Activated CD4-positive, alpha-beta memory T cell treated with anti-CD3 and anti-CD28 coated beads for 36 hours (primary cell): ENCODE data around the gene CEP152. TPM values are rescaled to one million over a fixed set of nuclear protein-coding genes. Genes with fewer than 3 reads are reported as not detected.

Experiments
- CTCF ChIA-PET: fragments of 350-600 bp; sonication (Branson Sonifier 250); formaldehyde crosslinking; loops from one replicate; lab custom pipeline; 2021; ENCODE audit warnings: antibody characterized with exemption, inconsistent platforms; lab: Charles Lee
- POLR2A ChIA-PET: fragments of 350-600 bp; sonication (Branson Sonifier 250); formaldehyde crosslinking; loops from one replicate; lab custom pipeline; 2021; ENCODE audit warnings: antibody characterized with exemption; lab: Charles Lee
- DNase-seq: peaks from one replicate; pipeline ENCODE4 v3.0.0-alpha.2; 2020
- H3K27ac Mint-ChIP-seq: one replicate; pipeline ENCODE4 v1.8.0; 2021; ENCODE audit warnings: mixed read lengths
- H3K27me3 Mint-ChIP-seq: one replicate; pipeline ENCODE4 v1.8.0; 2021; ENCODE audit warnings: mixed read lengths
- H3K36me3 Mint-ChIP-seq: one replicate; pipeline ENCODE4 v1.8.0; 2021; ENCODE audit warnings: mixed read lengths
- H3K4me1 Mint-ChIP-seq: one replicate; pipeline ENCODE4 v1.8.0; 2021; ENCODE audit warnings: low read depth, mixed read lengths
- H3K4me3 Mint-ChIP-seq: one replicate; pipeline ENCODE4 v1.8.0; 2021; ENCODE audit warnings: mild to moderate bottlenecking, mixed read lengths
- H3K9me3 Mint-ChIP-seq: one replicate; pipeline ENCODE4 v1.8.0; 2021; ENCODE audit warnings: mixed read lengths
- intact Hi-C: fragments of 100-400 bp; cut with micrococcal nuclease; formaldehyde crosslinking; loops from one replicate; pipeline ENCODE4 v1.15.1; 2023
- total RNA-seq, 2 experiments: library from RNA; stranded (reverse); gene quantifications; one replicate each; pipeline ENCODE4 v1.2.3, GENCODE V29; 2021

CEP152 gene
- total RNA-seq, 2 experiments from 2014 or later = 36.1 to 39.4 TPM

DNA sequence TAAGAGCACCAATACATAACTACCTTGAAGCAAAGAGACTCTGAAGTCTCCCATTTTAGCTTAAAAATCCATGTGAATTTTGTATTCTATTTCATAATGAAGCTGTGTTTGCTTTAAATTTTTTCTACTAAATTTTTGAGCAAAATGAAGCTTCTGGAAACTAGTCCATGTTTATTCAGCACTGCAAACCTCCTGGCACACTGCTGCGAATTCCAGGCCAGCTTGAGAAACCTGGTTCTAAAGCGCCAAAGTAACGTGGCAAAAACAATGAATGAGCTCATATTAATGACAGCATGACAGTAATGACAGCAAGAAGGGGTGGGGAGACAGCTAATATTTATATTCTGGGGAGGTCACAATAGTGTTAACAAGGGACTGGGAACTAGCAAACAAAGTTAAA lies 25.7 kb downstream of the CEP152 start:
- CTCF ChIA-PET = interaction anchor here (0.7 kb wide), 1 partner anchor 8 kb away, joined by 3 read pairs; no protein-coding TSS in a partner anchor

DNA sequence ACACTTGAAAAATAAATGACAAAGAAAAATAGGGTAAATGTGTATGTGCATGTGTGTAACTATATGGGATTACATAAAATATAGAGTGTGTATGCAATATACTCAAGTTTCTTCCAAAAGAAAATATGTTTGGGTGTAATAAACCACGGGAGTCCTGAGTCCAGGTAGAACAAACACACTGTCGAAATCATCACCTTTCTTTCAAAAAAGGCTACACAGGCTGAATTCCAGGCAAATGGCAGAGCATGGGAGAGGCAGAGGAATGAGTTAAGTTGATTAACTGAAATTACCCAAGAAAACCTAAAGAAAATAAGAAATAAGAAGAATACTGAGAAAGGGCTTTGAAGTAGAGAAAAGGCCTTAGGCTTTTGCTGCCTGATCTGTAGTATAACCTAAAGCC lies 26.1 kb downstream of the CEP152 start:
- ChIA-PET CTCF (no interaction called here), POLR2A (no interaction called here)
- no peak for DNase-seq
- no peaks in the 10 kb centered on the region for H3K27me3 Mint-ChIP-seq
- H3K9me3 Mint-ChIP-seq = no peaks in the 10 kb centered on the region
- no peak overlapping the region for H3K4me3 Mint-ChIP-seq
- intact Hi-C loops = no loop called here
- no peaks in the 10 kb centered on the region for H3K4me1 Mint-ChIP-seq
- H3K27ac Mint-ChIP-seq = no peak overlapping the region
- H3K36me3 Mint-ChIP-seq = peaks cover 59% of the 10 kb centered on the region

More for the DNA sequence above, 25.7 kb downstream of the CEP152 start:
- Mint-ChIP-seq H3K36me3 (peaks cover 57% of the 10 kb centered on the region), H3K4me3 (no peak overlapping the region), H3K9me3 (no peaks in the 10 kb centered on the region), H3K4me1 (no peaks in the 10 kb centered on the region), H3K27me3 (no peaks in the 10 kb centered on the region), H3K27ac (no peak overlapping the region)
- intact Hi-C loops = no loop called here
- POLR2A ChIA-PET = no interaction called here
- no peak for DNase-seq

DNA sequence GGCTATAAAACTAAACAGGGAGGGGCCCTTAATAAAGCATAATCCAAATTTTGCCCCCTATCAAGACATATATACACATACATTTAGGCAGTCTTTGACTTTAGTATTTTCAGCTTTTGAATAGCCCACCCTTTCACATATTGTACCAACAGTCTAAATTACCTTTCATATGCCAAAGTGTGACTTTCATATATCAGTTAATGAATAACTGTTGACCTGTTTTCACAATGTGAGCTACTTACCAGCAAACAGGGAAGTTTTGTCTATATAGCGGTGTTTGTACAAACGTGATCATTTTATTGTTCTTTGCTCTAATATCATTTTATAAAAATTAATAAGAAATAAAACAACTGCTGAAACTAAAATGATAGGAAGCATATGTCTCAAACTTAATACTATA lies 28.0 kb downstream of the CEP152 start:
- peaks cover 48% of the 10 kb centered on the region for H3K36me3 Mint-ChIP-seq
- no peaks in the 10 kb centered on the region for H3K9me3 Mint-ChIP-seq
- no peak for DNase-seq
- no peaks in the 10 kb centered on the region for H3K27me3 Mint-ChIP-seq
- H3K4me1 Mint-ChIP-seq = no peaks in the 10 kb centered on the region
- no peak overlapping the region for H3K27ac Mint-ChIP-seq
- ChIA-PET CTCF (no interaction called here), POLR2A (no interaction called here)
- intact Hi-C loops = no loop called here
- H3K4me3 Mint-ChIP-seq = no peak overlapping the region

DNA sequence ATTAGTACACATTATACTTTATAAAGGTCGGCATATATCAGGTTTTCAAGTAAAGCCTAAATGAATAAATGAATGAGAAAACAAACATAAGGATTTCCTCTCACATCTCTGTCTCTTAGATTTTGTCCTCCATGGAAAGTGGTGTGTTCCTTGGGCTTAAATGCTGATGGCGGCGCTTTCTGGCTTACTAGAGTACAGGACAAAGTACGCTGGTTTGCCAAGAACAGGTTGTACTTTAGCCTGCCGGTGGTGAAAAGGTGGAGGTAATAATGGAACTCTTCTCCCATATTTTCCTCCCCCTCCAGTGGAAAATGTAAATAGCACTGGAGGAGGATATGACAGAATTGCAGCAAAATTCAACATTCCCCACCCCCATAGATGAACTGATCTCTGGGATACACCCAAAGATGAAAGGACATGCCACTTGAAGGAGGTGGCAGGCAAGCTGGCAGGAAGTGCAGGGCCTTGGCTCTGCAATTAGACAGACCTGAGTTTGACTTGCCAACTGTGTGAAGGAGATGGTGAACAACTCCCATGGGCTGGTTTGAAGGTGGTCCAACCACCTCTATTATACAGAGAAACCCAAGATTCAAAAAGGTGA lies 29.3 kb downstream of the CEP152 start:
- ChIA-PET CTCF (no interaction called here), POLR2A (no interaction called here)
- peaks cover 51% of the 10 kb centered on the region for H3K36me3 Mint-ChIP-seq
- H3K27ac Mint-ChIP-seq = no peak overlapping the region
- H3K4me1 Mint-ChIP-seq = no peaks in the 10 kb centered on the region
- no peaks in the 10 kb centered on the region for H3K27me3 Mint-ChIP-seq
- intact Hi-C loops = no loop called here
- no peak for DNase-seq
- H3K9me3 Mint-ChIP-seq = no peaks in the 10 kb centered on the region
- no peak overlapping the region for H3K4me3 Mint-ChIP-seq

DNA sequence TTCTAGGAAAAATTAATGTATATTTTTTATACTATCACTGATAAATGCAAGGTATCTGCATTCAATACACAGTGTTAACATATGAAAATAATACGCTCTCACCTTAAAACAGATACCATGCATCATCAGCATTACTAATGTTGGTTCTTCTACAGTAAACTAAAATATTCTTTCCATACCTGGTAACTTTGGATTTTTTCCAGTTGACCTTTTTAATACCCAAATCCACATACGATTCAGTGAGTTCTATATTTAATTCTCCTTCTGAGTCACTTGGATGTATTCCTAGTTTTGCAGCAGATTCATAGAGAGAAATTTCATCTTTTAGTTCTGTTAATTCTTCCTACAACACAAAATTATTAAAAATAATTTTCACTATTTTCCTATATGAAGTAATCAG lies 29.9 kb downstream of the CEP152 start:
- Mint-ChIP-seq H3K27ac (no peak overlapping the region), H3K9me3 (no peaks in the 10 kb centered on the region), H3K36me3 (peaks cover 49% of the 10 kb centered on the region), H3K4me1 (no peaks in the 10 kb centered on the region), H3K4me3 (no peak overlapping the region), H3K27me3 (no peaks in the 10 kb centered on the region)
- no peak for DNase-seq
- POLR2A ChIA-PET = no interaction called here
- intact Hi-C loops = no loop called here
- CTCF ChIA-PET = no interaction called here

DNA sequence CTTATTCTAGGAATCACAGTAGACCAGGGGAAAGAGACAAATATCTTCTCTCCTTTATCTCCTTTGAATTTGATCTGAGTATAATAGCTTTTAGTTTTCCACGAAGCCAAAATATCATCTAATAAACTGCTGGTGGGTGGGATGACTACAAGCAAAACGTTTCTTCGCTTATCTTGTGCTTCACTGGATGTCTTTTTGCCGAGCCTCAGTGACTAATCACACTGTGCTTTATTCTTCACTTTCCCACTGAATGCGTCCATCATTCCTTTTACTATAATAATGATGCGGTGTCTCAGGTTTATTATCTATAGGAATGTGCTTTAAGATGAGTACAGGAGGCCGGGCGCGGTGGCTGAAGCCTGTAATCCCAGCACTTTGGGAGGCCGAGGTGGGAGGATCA lies 32.5 kb downstream of the CEP152 start:
- Mint-ChIP-seq H3K4me3 (no peak overlapping the region), H3K9me3 (peaks cover 12% of the 10 kb centered on the region), H3K27me3 (no peaks in the 10 kb centered on the region), H3K27ac (no peak overlapping the region), H3K36me3 (peaks cover 56% of the 10 kb centered on the region), H3K4me1 (peaks cover 3% of the 10 kb centered on the region)
- ChIA-PET POLR2A (no interaction called here), CTCF (interaction anchor here (0.6 kb wide), 1 partner anchor 12 kb away, joined by 4 read pairs; no protein-coding TSS in a partner anchor)
- intact Hi-C loops = no loop called here
- DNase-seq = no peak

DNA sequence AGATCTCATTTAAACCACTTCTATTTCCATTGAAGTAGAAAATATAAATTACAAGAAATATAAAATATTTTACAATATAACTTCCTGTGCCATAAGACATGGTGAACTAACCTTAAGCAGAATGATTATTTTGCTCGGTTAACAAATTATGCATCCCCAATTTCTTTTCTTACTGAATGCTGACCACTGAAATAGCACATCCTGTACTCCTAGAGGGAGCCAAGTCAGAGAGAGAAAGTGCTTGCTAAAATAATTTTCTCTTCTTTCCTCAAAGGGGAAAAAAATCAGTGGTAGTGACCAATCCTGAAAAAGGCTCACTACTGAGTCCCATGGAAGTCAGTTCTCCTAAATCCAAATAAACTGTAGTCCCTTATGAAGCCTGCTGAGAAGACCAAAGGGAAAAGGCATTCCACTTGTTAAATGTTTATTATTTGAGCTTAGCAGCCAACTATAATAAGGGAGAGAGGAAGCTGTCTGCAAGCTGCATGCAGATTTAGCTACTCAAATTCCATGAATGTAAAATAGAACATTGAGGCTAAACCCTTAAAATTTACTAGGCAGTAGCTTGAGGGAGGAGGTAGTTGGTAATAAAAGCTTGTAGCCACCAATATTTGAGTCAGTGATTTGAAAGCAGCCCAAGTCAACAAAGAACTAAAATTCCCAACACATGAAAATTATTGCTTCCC lies 33.1 kb downstream of the CEP152 start:
- H3K27ac Mint-ChIP-seq = no peak overlapping the region
- H3K4me3 Mint-ChIP-seq = no peak overlapping the region
- intact Hi-C loops = no loop called here
- ChIA-PET CTCF (interaction anchor here (0.6 kb wide), 2 partner anchors 8 to 12 kb away, joined by 3 to 4 read pairs; no protein-coding TSS in a partner anchor), POLR2A (no interaction called here)
- peaks cover 3% of the 10 kb centered on the region for H3K4me1 Mint-ChIP-seq
- peaks cover 12% of the 10 kb centered on the region for H3K9me3 Mint-ChIP-seq
- H3K27me3 Mint-ChIP-seq = no peaks in the 10 kb centered on the region
- DNase-seq = no peak
- H3K36me3 Mint-ChIP-seq = peaks cover 58% of the 10 kb centered on the region

DNA sequence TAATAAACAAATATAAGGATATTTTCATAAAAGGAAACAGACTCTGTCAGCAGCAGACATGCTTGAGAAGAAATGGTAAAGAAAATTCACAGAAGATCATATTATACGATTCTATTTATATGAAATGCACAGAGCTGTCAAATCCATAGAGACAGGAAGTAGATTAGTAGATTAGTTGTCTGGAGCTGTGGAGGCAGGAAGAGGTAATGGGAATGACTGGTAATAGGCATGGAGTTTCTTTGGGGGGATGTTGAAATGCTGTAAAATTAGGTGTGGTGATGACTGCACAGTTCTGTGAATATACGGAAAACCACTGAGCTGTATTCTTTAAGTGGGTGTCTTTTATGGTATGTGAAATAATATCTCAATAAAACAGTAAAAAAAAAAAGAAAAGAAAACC lies 35.3 kb downstream of the CEP152 start:
- Mint-ChIP-seq H3K4me3 (no peak overlapping the region), H3K9me3 (peaks cover 12% of the 10 kb centered on the region), H3K36me3 (peaks cover 55% of the 10 kb centered on the region), H3K4me1 (peaks cover 5% of the 10 kb centered on the region), H3K27ac (no peak overlapping the region), H3K27me3 (no peaks in the 10 kb centered on the region)
- intact Hi-C loops = no loop called here
- ChIA-PET CTCF (no interaction called here), POLR2A (interaction anchor here (0.9 kb wide), 1 partner anchor 35 kb away, joined by 4 read pairs; the partner anchor contains the start of gene CEP152)
- no peak for DNase-seq

DNA sequence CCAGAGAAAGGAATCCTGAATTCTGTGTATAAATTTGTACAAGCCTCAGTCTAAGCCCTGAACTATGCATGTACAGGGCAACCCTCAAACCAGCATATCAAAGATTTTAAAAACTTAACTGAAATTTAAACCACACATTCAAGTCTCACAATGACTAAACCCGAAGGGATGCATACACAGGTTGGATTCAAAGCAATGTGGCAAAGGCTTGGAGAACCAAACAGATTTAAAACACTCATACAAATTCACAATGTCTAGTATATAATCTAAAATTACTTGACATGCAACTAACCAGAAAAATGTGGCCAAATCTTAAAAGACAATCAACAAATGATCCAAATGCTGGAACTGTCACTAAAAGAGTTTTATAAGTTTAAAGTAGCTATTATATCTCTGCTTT lies 36.4 kb downstream of the CEP152 start:
- no peaks in the 10 kb centered on the region for H3K27me3 Mint-ChIP-seq
- POLR2A ChIA-PET = no interaction called here
- H3K27ac Mint-ChIP-seq = no peak overlapping the region
- DNase-seq = no peak
- intact Hi-C loops = no loop called here
- peaks cover 12% of the 10 kb centered on the region for H3K9me3 Mint-ChIP-seq
- peaks cover 54% of the 10 kb centered on the region for H3K36me3 Mint-ChIP-seq
- CTCF ChIA-PET = no interaction called here
- peaks cover 5% of the 10 kb centered on the region for H3K4me1 Mint-ChIP-seq
- no peak overlapping the region for H3K4me3 Mint-ChIP-seq

DNA sequence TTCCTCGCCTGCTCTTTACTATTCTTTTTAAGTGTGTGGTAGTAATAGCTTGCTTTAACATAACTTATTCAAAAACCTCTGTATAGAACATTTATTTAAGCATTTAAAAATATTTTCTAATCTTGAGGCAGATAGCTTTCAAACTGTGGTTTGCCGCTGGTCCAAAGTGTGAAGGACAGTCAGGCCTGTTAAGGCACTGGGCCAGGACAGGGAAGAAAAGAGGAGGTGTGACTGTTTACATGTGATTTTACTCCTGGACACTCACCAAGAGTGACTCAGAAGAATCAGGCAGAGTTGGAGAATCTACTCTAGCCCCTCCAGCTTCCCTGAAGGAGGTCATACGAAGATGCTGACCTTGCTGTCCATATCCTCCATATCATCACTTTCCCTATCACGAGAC lies 44.7 kb downstream of the CEP152 start:
- ChIA-PET CTCF (no interaction called here), POLR2A (no interaction called here)
- no peak for DNase-seq
- Mint-ChIP-seq H3K4me1 (peaks cover 2% of the 10 kb centered on the region), H3K27ac (no peak overlapping the region), H3K36me3 (peaks cover 65% of the 10 kb centered on the region), H3K9me3 (no peaks in the 10 kb centered on the region), H3K27me3 (no peaks in the 10 kb centered on the region), H3K4me3 (no peak overlapping the region)
- intact Hi-C loops = no loop called here

DNA sequence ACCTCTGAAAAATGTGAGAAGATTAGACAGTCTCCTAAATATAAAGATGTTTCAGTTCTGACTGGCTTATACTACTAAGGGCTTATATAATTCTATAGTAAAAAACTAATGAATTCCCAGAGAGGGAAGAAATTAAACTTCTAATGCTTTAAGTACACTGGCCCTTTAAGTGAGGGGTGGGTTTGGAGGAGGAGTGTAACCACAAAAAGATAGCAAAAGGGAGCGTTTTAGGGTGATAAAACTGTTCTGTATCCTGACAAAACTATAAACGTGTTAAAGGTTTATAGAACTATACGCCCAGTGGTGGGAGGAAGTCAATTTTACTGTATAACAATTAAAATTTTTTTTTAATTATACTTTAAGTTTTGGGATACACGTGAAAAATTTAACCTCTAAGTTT lies 45.8 kb downstream of the CEP152 start:
- Mint-ChIP-seq H3K4me1 (no peaks in the 10 kb centered on the region), H3K36me3 (peaks cover 61% of the 10 kb centered on the region), H3K27me3 (no peaks in the 10 kb centered on the region), H3K27ac (no peak overlapping the region), H3K4me3 (no peak overlapping the region), H3K9me3 (no peaks in the 10 kb centered on the region)
- DNase-seq = no peak
- ChIA-PET CTCF (no interaction called here), POLR2A (no interaction called here)
- intact Hi-C loops = no loop called here

DNA sequence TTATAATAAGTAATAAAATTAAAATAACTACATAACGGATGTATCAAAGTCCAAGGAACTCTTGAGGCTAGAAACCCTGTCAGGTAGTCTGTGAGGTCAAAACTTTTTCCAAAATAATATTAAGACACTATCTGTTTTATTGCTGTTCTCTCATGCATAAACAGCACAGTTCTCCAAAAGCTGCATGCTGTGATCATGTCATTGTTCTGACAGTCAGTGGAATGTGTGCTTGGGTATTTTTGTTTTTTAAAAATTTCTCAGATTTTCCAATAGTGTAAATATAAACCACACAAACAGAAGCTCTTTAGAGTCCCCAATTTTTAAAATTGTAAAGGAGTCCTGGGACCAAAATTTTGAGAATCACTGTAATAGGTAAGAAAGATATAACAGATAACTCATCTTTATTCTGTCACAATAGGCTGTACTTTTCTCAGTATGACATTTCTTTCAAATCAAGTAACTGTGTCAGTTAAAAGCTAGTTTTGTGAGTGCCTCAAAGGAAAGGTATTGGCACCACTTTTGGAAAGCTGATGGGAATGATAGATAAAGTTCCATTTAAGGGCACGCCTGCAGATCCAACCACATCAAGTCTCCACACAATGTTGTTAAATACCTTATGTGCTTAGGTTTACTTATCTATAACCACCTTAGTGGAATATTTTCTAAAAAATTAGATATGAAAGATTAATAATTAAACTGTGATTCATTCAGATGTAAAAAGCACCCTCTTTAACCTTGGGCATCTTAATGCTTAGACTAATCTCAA lies 49.3 kb downstream of the CEP152 start:
- Mint-ChIP-seq H3K27me3 (no peaks in the 10 kb centered on the region), H3K4me1 (no peaks in the 10 kb centered on the region), H3K4me3 (no peak overlapping the region), H3K27ac (no peak overlapping the region), H3K36me3 (peaks cover 51% of the 10 kb centered on the region), H3K9me3 (no peaks in the 10 kb centered on the region)
- POLR2A ChIA-PET = interaction anchor here (0.8 kb wide), 1 partner anchor 430 kb away, joined by 3 read pairs; no protein-coding TSS in a partner anchor
- CTCF ChIA-PET = interaction anchor here (0.7 kb wide), 1 partner anchor 144 kb away, joined by 3 read pairs; no protein-coding TSS in a partner anchor
- intact Hi-C loops = no loop called here
- no peak for DNase-seq
